AG10803 (cell line): ENCODE results near the gene MRPL40.

Experiments used
- DNase-seq: peaks from one replicate; pipeline ENCODE4 v3.0.0; 2010; ENCODE audit warnings: low read depth
- H3K4me3 ChIP-seq: 2 replicates; pipeline ENCODE4 v1.5.1; 2011; ENCODE audit warnings: mild to moderate bottlenecking, low read length, control low read depth
- TF ChIP-seq, protein P1 (sequence below): conservative IDR thresholded peaks from 2 replicates; pipeline ENCODE4 v1.5.1; 2011; ENCODE audit warnings: mild to moderate bottlenecking, low read length, control low read depth, inconsistent platforms

Gene MRPL40

DNA sequence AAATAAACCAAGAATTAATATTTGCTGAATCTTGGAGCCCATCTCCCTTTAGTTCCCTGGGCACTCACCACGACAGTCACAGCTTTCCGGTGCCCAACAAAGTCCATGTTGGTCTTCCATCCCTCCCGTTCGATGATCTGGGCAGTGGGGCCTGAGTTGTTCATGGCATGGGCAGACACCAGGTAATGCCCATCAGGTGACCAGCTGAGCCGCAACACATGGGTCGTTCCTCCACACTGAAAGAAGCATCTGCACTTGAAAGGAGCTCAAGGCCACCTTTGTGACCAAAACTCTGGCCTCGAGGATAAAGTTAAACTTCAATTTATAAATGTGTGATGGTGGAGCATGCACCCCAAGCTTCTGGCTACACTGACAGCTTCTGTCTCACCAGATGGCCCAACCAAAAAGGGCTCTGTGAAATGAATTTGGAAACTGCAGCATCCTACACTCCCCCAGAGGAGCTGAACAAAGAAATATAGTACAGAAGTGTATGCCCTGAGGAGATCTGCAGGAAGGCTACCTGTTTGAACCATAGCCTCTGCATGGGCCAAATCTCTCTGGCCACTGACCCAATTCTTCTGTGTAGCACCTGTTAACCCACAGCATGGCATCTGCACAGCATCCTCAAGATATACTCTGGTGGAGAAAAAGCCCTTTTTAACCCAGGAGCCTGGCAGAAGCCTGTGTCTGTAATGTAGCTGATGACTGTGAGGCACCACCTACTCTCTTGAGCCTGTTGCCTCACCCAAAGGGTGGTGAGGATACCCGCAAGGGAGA is 37.9 kb upstream of the MRPL40 start:
- no peak overlapping the region for H3K4me3 ChIP-seq
- TF ChIP-seq, protein P1, sequence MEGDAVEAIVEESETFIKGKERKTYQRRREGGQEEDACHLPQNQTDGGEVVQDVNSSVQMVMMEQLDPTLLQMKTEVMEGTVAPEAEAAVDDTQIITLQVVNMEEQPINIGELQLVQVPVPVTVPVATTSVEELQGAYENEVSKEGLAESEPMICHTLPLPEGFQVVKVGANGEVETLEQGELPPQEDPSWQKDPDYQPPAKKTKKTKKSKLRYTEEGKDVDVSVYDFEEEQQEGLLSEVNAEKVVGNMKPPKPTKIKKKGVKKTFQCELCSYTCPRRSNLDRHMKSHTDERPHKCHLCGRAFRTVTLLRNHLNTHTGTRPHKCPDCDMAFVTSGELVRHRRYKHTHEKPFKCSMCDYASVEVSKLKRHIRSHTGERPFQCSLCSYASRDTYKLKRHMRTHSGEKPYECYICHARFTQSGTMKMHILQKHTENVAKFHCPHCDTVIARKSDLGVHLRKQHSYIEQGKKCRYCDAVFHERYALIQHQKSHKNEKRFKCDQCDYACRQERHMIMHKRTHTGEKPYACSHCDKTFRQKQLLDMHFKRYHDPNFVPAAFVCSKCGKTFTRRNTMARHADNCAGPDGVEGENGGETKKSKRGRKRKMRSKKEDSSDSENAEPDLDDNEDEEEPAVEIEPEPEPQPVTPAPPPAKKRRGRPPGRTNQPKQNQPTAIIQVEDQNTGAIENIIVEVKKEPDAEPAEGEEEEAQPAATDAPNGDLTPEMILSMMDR, result no peak

DNA sequence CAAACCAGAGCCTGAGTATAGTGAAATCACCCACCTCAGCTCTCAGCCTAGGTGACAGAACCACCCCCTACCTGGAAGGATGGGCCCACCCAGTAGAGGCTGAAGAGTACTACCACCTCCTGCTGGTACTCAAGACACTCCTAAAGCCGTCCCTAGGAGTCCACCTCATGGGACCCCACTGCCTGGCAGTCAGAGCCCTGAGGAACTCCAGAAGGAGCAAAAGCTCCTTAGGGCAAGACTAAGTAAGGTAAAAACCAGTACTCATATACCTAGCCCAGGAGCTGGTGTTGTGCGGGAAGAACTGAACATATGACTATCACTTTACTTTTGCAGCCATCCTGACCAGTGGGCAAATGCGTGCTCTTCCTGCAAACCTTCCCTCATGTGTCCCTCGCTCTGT is 37.1 kb upstream of the MRPL40 start:
- H3K4me3 ChIP-seq, result no peak overlapping the region
- DNase-seq, result no peak
- TF ChIP-seq, protein P1, result no peak

More for the DNA sequence above, 37.9 kb upstream of the MRPL40 start:
- no peak for DNase-seq

DNA sequence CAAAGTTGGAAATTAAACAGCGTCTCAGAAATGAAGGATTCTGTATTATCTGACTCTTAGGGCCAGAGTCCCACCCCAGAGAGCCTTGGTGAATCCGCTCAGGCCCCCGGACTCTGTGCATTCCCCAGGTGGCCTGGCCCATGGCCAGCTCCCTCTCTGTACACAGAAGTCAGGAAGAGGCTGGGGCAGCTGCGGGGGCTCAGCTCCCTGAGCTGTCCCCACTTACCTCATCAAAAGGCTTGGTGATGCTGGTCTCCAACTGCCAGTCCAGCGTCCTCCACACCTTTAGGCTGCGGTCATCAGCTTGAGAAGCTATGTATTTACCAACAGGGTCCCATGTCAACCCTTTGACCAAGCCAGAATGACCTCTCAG is 35.8 kb upstream of the MRPL40 start:
- TF ChIP-seq, protein P1, result no peak
- DNase-seq, result no peak

DNA sequence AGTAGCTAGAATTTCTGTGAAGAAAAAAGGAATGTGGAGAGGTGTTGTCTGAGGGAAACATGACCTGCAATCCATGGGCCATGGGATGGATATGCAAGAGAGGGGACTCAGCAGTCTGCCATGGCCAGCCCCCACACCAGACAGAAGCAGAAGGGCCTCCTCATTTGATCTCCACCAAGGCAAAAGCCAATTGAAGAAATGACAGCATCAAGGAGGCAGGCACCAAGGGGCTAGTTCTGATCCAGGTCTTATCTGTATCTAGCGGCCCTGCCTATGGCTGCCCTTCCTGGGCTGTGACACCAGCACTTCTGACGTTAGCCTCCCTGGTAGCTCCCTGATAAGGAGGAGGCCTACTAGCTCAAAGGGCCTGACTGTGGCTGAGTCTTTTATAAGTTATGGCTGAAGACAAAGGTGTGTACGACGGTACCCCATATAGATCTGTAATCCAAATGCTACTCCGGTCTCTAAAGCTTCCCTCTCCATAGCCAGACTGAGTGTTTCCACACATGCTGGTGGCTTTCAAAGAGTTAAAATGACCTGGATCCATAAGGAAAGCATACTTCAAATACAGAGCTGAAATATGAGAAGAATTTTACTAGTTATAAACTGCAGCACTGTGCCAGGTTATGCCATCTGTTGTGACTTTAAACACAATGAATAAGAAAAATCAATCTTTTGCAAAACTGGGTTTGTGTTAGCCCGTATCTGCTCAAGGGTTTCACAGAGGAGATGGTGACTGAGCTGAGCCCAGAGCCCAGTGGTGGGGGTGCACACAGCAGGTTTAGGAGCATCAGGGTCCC is 35.2 kb upstream of the MRPL40 start:
- TF ChIP-seq, protein P1, result no peak
- no peak for DNase-seq
- H3K4me3 ChIP-seq, result no peak overlapping the region

More for the DNA sequence above, 35.8 kb upstream of the MRPL40 start:
- H3K4me3 ChIP-seq, result no peak overlapping the region

DNA sequence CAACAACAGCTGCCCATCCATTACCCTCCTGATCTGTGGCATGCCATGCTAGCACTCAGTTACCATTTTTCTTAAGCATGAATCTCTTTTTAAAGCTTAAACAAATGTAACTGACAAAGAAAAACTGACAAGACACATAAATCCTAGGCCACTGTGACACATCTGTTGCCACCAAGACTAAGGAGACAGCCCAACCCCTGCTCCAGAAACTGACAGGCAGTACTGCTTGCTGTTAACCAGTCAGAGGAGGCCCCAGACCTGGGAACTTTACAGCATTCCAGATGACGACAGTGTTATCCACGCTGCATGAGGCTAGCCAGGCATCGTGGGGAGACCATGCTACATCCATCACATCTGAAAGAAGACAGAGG is 34.6 kb upstream of the MRPL40 start:
- DNase-seq, result no peak
- TF ChIP-seq, protein P1, result no peak
- no peak overlapping the region for H3K4me3 ChIP-seq

DNA sequence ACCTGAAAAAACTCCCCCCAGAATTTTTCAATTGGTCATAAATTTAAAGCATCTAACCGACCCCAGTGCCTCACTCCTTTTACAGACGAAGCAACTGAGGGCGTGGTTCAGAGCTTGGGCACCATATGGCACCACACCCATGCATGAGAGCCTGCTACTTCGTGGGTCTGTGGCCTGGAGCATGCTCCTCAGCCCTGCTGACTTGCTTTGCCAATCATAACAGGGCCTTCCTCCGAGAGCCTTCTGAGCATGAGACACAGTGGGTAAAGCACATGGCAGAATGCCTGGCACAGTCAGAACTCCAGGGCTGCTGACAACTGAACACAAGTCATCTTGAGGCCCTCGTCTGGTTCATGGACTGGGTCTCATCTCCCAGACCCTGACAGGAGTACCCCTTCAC is 34.1 kb upstream of the MRPL40 start:
- no peak overlapping the region for H3K4me3 ChIP-seq
- peak; percentile 29 for DNase-seq
- TF ChIP-seq, protein P1, result no peak

DNA sequence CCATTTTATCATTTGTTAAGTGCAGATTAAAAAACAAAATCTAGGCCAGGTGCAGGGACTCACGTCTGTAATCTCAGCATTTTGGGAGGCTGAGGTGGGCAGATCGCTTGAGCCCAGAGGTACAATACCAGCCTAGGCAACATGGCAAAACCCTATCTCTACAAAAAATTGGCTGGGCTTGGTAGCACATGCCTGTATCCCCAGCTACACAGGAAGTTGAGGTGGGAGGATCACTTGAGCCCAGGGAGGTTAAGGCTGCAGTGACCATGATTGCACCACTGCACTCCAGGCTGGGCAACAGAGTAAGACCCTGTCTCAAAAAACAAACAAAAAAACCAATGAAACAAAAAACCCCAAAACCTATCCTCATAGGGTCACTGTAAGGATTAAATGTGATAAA is 33.7 kb upstream of the MRPL40 start:
- DNase-seq, result no peak
- no peak overlapping the region for H3K4me3 ChIP-seq
- TF ChIP-seq, protein P1, result no peak
